Upper lobe of left lung (tissue), 4 donors: ENCODE data around the gene CFAP299.

Experiments
- EP300 ChIP-seq, 4 donors: sonication (generic); formaldehyde crosslinking; IDR thresholded peaks; one replicate each; pipeline ENCODE4 v1.5.1; 2017; ENCODE audit warnings: antibody characterized with exemption in 4 of 4, control low read depth in 2 of 4
- POLR2A ChIP-seq, 4 donors: fragments of 450-650 bp; IDR thresholded peaks; one replicate each; pipeline ENCODE4 v1.5.1; 2016 to 2017; ENCODE audit warnings: antibody characterized with exemption in 4 of 4, mild to moderate bottlenecking in 2 of 4
- TF ChIP-seq, protein P1 (sequence below), 6 experiments: fragments of 450-650 bp in 4 of 6; fragments of 200-600 bp in 2 of 6; sonication (generic) in 2 of 6; IDR thresholded peaks; one replicate each; pipeline ENCODE4 v1.5.1; 2016 to 2019; ENCODE audit warnings: antibody characterized with exemption in 6 of 6

DNA sequence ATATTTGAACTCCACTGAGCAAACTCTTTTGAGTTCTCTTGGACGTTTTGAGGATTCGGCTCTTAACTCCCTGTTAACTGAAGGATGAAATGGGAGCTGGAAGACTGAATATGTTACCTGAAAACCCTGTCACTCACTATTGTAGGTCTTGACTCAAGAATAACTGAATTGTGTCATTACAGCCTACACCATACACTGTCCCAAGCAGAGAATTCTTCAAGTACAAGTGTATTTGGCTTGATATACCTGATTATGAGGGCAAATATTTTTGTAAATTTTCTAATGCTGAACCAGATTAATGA lies 276.1 kb downstream of the CFAP299 start:
- TF ChIP-seq POLR2A (IDR thresholded peaks at IDR 0.05) (no peak), EP300 (IDR thresholded peaks at IDR 0.05) (no peak)
- TF ChIP-seq, protein P1, sequence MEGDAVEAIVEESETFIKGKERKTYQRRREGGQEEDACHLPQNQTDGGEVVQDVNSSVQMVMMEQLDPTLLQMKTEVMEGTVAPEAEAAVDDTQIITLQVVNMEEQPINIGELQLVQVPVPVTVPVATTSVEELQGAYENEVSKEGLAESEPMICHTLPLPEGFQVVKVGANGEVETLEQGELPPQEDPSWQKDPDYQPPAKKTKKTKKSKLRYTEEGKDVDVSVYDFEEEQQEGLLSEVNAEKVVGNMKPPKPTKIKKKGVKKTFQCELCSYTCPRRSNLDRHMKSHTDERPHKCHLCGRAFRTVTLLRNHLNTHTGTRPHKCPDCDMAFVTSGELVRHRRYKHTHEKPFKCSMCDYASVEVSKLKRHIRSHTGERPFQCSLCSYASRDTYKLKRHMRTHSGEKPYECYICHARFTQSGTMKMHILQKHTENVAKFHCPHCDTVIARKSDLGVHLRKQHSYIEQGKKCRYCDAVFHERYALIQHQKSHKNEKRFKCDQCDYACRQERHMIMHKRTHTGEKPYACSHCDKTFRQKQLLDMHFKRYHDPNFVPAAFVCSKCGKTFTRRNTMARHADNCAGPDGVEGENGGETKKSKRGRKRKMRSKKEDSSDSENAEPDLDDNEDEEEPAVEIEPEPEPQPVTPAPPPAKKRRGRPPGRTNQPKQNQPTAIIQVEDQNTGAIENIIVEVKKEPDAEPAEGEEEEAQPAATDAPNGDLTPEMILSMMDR (IDR thresholded peaks at IDR 0.05) = no peak
